Chondrocyte (in vitro differentiated cells): ENCODE measurements around the gene CCDC83. TPM values are rescaled to one million over a fixed set of nuclear protein-coding genes. Genes with fewer than 3 reads are reported as not detected.

Experiments
- DNase-seq: peaks from one replicate; pipeline ENCODE4 v3.0.0; 2021; ENCODE audit warnings: mixed read lengths, low spot score
- H3K27ac Mint-ChIP-seq: one replicate; pipeline ENCODE4 v1.8.0; 2021; ENCODE audit warnings: mild to moderate bottlenecking, moderate library complexity, mixed read lengths; ENCODE audit not compliant: unreplicated experiment
- H3K27me3 Mint-ChIP-seq: 2 replicates; pipeline ENCODE4 v1.8.0; 2021; ENCODE audit warnings: low read depth, mixed read lengths
- H3K36me3 Mint-ChIP-seq: 2 replicates; pipeline ENCODE4 v1.8.0; 2021; ENCODE audit warnings: low read depth, mixed read lengths
- H3K4me1 Mint-ChIP-seq: 2 replicates; pipeline ENCODE4 v1.8.0; 2021; ENCODE audit warnings: low read depth, mild to moderate bottlenecking, mixed read lengths
- H3K4me3 Mint-ChIP-seq: one replicate; pipeline ENCODE4 v1.8.0; 2021; ENCODE audit warnings: mild to moderate bottlenecking, moderate library complexity, mixed read lengths; ENCODE audit not compliant: unreplicated experiment
- H3K9me3 Mint-ChIP-seq: 2 replicates; pipeline ENCODE4 v1.8.0; 2021; ENCODE audit warnings: low read depth, mixed read lengths
- CTCF ChIP-seq: fragments of 200-600 bp; sonication (generic); IDR thresholded peaks from 2 replicates; pipeline ENCODE4 v1.5.0; 2021; ENCODE audit warnings: antibody characterized with exemption, mild to moderate bottlenecking, moderate library complexity
- total RNA-seq: library from RNA; stranded (reverse); gene quantifications from 3 replicates; pipeline ENCODE4 v1.2.1, GENCODE V29; 2021

Gene CCDC83
- total RNA-seq, 1 donor from 2014 or later = not detected

DNA sequence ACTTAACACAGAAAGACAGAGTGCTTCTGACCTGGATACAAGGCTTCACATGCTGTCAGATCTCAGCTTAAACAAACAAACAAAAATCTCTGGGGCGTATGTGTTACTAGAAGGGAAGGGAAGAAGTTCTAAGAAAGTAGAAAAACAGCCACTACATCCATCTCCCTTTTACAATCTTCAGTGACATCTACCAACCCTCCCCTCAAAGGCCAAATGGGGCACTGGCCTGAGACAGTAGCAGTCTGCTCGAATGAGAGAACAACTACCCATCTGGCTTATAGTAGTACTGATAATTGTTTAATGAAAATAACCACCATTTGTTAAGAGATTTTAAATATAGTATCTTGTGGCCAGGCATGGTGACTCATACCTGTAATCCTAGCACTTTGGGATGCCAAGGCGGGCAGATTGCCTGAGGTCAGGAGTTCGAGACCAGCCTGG lies 29.4 kb downstream of the CCDC83 start:
- H3K4me3 Mint-ChIP-seq = no peak overlapping the region
- no peaks in the 10 kb centered on the region for H3K9me3 Mint-ChIP-seq
- no peak for DNase-seq
- no peaks in the 10 kb centered on the region for H3K27me3 Mint-ChIP-seq
- H3K4me1 Mint-ChIP-seq = peaks cover 18% of the 10 kb centered on the region
- H3K27ac Mint-ChIP-seq = peak overlapping the region; percentile 4
- no peaks in the 10 kb centered on the region for H3K36me3 Mint-ChIP-seq
- no peak for TF ChIP-seq CTCF

DNA sequence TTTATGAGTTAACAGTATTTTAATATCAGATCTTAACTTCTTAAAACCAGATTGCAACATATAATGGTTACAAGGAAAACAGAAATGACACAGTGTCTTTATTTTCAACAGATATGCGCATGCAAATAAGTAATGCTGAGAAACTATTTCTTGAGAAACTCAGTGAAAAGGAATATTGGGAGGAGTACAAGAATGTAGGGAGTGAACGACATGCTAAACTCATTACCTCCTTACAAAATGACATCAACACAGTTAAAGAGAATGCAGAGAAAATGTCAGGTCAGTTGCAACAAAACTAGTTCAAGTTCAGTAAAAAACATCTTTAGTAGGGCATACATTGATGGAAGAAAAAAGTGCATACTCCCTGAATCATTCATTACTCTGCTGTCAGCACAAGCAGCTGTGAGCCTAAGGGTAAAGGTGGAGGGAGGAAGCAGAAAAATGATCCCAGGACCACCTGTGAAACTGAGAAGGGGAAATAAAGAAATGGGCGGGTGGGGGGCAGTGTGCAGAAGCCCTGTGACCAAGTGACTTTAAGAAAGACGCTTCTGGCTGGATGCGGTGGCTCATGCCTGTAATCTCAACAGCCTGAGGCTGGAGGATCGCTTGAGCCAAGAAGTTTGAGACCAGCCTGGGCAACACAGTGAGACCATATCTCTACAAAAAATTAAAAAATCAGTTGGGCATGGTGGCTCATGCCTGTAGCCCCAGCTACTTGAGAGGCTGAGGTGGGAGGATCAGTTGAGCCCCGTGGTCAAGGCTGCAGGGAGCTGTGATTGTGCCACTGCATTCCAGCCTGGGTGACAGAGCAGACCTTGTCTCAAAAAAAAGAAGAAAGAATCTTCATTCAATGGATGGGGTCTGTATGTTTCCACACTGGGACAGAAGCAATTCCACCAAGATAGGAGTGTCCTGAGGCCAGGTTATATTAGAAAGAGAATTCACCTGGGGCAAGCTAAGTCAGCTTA lies 31.2 kb downstream of the CCDC83 start:
- TF ChIP-seq CTCF = no peak
- Mint-ChIP-seq H3K27ac (peak overlapping the region; percentile 32), H3K9me3 (no peaks in the 10 kb centered on the region), H3K27me3 (no peaks in the 10 kb centered on the region), H3K36me3 (no peaks in the 10 kb centered on the region), H3K4me1 (peaks cover 32% of the 10 kb centered on the region), H3K4me3 (no peak overlapping the region)
- no peak for DNase-seq

DNA sequence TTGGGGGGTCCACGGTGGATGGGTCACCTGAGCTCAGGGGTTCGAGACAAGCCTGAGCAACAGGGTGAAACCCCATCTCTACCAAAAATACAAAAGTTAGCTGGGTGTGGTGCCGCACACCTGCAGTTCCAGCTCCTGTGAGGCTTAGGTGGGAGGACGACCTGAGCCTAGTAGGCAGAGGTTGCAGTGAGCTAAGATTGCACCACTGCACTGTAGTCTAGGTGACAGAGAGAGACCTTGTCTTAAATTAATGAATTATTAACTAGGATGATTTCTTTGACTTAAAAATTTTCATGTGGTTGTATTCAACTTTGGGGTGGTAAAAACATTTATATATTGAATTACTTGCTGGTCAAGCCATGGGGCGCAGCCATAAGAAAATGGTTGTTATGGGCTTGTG lies 33.9 kb downstream of the CCDC83 start:
- no peak for TF ChIP-seq CTCF
- DNase-seq = no peak
- Mint-ChIP-seq H3K36me3 (no peaks in the 10 kb centered on the region), H3K4me1 (peaks cover 39% of the 10 kb centered on the region), H3K4me3 (no peak overlapping the region), H3K27ac (no peak overlapping the region), H3K27me3 (no peaks in the 10 kb centered on the region), H3K9me3 (no peaks in the 10 kb centered on the region)

- no peak overlapping the region for H3K4me3 Mint-ChIP-seq
- H3K4me1 Mint-ChIP-seq = peaks cover 37% of the 10 kb centered on the region
- H3K36me3 Mint-ChIP-seq = no peaks in the 10 kb centered on the region
- no peaks in the 10 kb centered on the region for H3K27me3 Mint-ChIP-seq
- H3K9me3 Mint-ChIP-seq = no peaks in the 10 kb centered on the region
- no peak for TF ChIP-seq CTCF
- no peak for DNase-seq
- peak overlapping the region; percentile 75 for H3K27ac Mint-ChIP-seq
Measured at GRCh38 chr11:85889676-85890579, 34.7 kb downstream of the CCDC83 start.

- Mint-ChIP-seq H3K4me1 (peaks cover 29% of the 10 kb centered on the region), H3K4me3 (no peak overlapping the region), H3K27ac (no peak overlapping the region), H3K36me3 (no peaks in the 10 kb centered on the region), H3K9me3 (no peaks in the 10 kb centered on the region), H3K27me3 (no peaks in the 10 kb centered on the region)
- no peak for TF ChIP-seq CTCF
- no peak for DNase-seq
Measured at GRCh38 chr11:85893395-85893794, 38.2 kb downstream of the CCDC83 start.
